NCI-H226 (cell line): ENCODE measurements around the gene BTBD16.

Experiments
- DNase-seq: peaks from one replicate; pipeline ENCODE4 v3.0.0-alpha.2; 2015

BTBD16 gene

DNA sequence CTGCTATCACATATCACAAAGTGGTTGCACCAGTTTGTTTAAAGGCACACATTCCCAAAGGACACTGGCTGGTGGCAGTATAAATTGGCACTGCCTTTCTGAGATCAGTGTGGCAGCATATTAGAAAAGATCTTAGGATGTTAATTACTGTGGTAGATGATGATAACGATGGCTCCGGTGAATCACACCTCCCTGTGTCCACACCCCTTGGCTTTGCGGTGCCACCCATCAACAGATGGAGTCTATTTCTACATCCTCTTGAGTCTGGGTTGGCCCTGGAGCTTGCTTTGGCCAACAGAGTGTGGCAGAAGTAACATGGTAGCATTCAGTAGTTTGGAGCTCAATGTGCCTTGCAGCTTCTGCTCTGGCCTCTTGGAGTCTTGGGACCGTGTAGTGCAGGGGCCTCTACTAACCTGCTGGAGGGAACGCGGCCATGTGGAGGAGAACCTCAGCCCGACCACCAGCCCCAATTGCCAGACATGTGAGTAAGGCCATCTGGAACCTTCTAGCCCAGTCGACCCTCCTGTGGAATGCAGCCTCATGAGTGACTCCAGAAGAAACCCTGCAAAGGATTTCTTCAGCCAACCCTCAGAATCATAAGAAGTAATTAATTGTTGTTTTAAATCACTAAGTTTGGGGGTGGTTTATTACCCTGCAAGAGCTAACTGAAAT is 76.2 kb downstream of the BTBD16 start:
- DNase-seq, result no peak

DNA sequence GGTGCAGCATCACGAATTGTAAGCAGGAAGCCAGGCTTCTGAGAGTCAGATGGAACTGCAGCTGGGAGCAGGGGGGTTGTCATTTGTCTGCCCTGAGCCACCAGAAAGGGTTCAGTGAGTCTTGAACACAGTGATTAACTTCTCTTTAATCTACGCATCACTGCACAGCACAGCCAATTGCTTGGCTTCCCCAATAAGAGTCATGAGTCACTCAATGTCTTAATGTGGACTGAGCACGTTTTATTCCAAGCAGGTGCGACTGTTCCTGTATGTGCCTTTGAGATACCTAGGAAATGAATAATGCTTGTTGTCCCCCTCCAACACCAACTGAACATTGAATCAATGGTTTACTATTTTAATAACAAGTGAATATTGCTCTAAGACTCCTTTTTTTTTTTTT is 77.4 kb downstream of the BTBD16 start:
- no peak for DNase-seq

DNA sequence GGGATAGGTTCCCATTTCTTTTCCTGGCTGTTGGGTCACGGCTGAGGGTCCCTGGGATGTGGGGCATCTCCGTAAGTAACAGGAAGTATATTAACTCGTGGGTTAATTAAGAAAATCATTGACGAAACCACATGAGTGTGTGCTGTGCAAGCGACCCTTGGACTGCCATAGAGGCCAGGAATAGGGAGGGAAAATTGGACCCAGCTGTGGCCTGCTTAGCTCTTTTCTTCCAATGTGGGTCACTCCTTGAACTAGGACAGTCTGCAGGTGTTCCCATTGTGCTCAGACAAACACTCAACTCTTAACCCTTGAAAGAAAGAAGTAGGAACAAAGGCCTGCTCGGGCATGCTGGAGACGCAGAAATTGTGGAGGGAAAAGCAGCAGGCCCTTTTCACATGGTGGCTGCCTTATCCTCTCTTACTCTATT is 77.9 kb downstream of the BTBD16 start:
- DNase-seq, result no peak

DNA sequence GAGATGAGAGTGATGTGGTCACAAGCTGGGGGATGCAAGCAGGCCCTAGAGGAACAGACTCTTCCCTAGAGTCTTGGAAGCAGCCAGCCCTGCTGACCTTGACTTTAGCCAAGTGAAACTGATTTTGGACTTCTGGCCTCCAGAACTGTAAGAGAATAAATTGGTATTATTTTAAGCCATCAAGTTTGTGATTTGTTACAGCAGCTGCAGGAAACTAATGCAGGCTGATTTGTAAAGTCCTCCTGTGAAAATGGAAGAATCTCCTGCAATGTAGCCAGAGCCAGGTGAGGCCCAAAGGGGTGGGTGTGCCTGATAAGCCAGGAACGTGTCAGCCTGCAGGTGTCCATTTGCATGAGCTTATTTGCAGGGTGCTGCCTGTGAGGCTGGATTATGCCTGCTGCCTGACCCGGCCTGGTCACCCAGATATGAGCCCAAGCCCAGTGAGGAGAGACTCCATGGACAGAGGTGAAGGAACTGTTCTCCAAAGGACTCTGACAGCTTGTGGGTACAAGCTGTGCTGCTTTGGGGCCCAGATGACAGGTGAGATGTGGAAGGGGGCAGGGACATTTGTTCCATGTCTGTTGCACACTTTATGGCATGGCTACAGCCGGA is 78.8 kb downstream of the BTBD16 start:
- DNase-seq, result no peak

DNA sequence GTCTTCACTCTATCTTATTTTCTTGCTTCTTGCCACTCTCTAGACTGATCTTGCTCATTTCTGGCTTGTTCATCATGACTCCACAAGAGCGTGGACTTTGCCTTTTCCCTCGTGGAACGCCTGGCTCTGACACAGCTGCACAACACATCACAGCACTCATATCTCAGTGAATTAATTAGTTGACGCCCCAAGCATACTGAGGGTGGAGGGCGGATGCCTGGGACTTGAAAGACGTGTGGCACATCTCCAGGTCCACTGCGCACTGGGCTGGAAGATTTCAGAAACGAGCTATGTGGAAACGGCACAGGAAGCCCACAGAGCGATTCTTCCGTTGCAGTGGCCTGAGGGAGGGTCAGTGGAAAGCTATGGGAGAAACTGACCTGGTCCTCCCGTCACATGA is 79.8 kb downstream of the BTBD16 start:
- DNase-seq, result no peak

DNA sequence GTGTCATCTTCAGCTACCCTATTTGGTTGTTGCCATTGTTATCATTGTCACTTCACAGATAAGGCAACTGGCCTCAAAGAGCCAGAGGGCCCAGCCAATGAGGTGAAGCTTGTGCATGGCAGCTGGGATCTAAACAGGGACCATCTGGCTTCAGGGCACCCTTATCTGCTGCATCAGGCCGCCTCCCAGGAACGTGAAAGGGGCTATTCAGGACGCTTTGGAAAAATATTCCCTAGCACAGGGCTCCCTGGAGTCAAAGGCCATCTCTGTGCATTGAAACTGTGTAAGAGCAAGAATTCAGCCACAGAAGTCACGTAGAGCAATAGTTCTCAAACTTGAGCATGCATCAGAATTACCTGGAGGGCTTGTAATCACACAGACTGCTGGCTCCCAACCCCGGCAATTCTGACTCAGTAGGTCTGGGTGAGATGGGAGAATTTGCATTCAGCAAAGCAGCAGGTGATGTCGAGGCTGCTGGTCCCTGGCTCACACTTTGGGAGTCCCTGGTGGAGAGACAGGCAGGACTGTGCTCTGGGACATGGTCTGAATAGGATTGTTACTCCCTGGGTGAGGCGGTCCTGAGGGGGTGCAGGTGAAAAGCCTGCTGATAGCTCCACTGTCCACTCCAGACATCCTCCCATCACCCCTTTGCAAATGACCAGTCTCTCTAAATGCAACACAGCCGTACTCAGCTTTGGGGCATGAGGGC is 81.9 kb downstream of the BTBD16 start:
- DNase-seq, result no peak

DNA sequence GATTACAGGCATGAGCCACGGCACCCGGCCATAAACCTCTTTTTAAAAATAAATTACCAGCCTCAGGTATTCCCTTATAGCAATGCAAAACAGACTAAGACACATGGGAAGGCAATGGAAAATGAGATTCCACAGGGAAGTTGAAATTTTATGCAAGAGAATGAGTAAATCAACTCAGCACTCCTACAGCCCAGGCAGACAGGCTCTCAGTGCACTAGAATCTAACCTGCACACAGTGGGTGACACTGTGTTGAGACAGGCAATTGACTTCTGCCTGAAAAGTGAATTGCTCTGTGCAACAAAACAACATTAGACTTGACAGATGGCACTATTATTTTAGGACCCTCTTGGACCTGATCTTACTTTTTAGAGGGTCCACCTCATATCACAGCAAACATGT is 83.3 kb downstream of the BTBD16 start:
- no peak for DNase-seq

DNA sequence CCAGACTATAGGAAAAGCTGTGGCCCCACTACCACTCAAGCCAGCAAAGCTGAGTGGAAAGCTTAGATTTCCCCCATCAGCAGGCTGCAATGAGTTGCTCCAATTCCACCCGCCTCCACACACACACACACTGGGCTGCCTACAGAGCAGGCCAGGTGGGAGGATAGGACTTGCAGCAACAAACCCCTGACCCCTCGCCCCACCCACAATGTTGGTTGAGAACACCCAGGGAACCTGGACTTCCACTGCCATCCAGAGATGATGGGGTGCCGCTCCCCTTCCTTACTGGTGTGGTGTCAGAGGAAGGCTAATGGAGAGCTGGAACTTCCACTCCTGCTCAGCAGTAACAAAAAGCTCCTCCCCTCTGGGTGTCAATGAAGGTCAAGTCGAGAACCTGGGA is 86.6 kb downstream of the BTBD16 start:
- DNase-seq, result no peak

DNA sequence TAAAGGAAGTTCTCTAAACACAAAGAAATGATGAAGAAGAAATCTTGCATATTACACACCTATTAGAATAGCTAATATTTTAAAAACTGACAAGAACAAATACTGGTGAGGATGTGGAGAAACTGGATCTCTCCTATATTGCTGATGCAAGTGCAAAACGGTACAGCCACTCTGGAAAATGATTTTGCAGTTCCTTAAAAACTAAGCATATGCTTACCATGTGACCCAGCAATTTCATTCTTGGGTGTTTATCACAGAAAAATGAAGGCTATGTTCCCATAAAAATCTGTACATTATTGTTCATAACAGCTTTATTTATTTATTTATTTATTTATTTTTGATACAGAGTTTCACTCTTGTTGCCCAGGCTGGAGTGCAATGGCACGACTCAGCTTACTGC is 88.5 kb downstream of the BTBD16 start:
- DNase-seq, result no peak

DNA sequence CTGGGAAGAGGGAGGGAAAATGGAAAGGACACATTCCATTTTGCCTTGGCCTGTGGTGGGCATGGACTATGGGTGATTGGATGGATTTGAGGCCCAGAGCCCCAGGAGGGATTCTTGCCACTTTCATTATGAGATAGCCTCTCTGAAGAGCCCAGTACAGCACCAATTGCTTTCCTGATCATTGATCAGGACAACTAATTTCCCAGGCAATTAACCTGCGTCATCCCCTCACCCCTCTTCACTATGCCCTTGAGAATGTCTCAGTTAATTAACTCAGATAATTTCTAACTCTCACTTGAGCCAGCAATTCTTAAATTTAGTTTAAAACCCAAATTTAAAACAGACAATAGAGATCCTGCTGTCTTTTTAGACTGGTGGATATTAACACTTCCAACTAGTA is 90.0 kb downstream of the BTBD16 start:
- no peak for DNase-seq

DNA sequence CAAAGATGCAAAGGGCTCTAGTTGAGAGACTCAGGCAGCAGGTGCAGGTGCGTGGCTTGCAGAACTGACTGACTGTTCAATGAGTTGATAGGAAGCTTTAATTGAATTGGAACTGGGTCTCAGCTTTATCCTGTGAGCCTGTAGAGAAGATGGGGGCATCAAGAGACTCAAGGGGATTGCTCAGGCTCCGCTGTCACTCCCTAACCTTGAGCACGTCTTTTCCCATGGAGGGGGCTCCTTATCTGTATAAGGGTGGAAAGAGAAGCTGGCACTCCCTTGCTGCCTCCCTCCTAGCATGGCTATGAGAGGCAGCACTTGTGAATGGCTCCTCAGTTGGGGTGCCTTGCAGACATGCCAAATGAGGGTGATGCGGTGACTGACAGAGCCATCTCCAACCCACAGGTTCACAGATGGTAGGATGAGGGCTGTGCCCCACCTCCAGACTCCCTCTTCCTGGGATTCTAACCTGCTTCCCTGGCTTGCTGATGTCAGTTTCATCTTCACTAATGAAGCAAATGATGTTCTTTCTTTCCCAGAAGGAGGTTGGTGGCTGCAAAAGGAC is 91.0 kb downstream of the BTBD16 start:
- no peak for DNase-seq

DNA sequence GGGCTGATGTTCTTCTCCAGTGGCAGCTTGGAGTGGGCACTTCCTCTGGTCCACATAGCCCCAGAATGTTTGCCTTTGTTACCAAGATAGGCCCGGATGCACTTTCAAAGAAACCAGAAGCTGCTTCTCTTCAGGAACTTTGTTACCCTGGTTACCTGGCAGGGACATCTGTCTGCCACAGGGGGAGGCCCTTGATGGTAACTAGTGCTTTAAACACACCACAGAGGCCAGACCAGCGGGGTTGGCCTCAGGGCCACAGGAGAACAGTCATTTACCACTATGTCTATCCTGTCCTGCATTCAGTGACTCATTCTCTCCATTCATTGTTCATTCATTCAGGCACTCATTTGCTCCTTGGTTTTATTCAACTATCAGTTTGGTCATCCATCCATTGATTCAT is 91.5 kb downstream of the BTBD16 start:
- no peak for DNase-seq

DNA sequence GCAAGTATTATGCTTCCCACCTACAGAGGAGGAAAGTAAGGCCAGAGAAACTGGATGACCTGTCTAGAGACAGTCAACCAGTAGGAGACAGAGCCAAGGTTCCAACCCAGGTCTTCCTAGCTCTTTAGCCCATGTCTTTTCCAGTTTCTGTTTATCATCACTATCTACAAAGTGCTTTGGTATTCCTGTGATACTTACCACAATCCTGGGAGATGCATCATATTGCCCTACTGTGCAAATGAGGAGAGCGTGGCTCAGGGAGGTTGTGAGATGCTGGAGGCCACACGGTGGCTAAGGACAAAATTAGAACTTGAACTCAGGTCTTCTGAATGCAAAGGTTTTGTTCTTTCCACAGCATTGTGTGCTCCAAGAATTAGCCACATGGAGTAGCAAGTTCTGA is 92.2 kb downstream of the BTBD16 start:
- DNase-seq, result no peak

DNA sequence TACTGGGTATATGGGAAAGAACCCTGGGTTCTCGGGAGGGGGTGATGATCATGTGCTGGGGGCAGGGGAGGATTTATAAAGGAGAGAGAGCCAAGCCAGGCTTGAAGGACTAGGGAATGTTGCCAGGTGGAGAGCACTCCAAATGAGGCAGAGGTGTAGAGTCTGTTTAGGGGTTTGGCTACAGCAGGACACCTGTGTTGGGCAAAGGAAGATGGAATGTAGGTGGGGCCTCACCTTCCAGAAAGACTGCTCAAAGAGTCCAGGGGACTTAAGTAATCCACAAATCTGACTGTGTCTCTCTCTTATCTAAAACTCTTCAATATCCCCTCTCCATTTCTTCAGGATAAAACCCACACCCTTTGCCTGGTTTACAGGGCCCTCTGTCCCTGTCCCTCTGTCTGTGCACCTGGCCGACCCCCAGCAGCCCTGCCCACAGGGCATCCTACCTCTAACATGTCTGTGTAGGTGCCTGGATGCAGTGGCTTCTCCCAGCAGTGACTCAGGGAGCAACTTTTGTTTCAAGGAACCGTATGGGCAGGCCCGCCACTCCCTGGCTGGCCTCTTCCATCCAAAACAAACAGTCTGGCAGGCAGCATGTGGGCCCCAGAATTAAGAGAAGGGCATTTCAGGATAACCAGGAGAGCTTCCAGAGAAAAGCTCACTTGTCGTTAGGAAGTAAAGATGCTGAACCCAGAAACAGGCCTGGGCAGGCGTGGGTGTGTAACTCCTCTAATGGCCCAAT is 92.8 kb downstream of the BTBD16 start:
- DNase-seq, result no peak

DNA sequence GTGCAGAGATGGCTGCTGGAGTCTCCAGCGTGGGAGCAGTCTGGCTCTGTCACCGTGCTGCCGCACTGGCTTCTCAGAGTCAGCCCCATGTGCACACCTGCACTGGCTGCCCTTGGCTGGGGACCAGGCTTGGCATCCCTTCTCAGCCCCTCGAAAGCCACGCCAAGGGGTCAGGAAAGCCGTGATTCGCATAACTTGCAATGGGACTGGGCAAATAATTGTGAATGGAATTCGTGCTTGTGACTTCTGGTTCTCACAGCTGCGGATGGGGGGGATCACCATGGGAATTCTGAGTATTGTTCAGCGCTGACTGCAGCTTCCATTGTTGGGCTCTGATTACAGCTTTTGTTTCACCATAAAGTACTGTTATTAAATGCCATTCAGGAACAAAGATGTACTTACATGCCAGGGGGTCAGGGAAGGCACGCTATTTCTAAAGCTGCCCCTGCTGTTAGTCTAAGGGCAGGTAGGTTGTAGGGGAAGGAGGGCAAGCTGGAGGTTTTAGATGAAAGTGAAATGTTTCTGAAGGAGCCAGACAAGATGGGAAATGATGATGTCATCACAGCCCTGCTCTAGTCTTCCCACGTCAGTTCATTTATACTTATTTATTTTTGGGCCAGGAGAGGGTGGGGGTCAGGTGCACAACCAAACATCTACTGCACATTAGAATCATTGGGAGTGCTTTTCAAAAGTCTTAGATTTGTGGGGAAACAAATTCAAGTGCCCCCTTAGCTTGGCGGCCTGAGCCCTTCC is 97.6 kb downstream of the BTBD16 start:
- DNase-seq, result no peak

DNA sequence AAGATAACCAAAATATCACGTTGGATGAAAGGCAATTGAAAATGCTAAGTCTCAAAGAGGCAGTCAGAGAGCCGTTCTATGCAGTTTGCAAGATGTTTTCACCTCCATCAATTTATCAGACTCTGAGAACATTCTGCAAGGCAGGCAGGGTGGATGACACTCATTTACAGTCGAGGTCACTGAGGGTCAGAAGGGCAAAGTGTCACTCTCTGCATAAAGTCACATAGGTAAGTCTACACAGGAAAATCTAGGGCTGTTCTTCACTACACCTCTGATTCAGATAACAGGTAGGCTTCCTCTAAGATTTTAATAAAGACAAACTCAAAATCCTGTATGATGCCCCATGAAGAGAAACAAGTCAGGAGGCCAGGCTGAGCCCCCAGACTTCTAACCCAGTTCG is 102.0 kb downstream of the BTBD16 start:
- DNase-seq, result no peak

DNA sequence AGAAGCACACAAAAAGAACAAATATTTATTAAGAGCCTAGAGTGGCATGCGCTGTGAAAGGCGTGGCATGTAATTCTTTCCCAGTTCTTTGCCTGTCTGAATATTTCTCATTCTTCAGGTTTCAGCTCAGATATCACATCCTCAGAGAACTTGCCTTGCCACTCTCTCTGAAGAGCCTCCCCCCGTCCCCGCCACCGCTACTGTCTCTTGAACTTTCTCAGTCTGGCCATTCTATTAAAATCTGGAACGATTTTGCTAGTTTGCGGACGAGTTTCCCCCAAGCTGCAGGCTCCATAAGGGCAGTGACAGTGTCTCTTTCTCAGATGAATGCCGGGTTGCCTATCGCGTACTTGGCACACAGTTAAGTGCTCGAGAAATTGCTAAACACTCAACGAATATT is 102.6 kb downstream of the BTBD16 start:
- no peak for DNase-seq

DNA sequence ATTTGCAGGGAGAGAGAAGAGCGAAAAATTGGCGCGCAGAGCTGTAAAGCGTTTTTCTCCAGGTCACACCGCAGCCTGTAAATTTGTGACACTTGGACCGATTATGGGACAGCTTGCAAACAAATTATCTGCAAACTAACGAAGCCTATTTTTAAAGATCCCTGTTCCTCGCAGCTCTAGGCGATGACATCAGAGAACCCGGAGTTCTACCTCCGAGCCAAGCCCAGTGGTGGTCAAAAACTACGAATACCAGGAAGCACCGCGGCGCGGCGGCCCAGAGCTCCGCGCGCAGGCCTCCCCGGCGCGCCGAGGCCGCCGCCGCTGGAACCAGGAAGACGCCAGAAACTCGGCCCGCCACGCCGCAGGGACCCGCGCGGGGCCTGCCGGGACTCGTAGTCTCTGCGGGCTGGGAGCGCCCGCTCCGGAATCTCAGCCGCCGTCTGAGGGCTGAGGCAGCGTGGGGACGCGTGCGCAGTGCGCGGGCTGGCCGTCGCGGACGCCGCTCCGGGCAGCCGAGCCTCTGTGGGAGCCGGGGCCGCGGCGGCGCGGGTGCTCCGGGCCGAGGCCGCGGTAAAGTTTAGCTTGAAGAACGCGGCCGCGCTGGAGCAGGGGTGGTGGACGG is 103.3 kb downstream of the BTBD16 start, which contains the start of gene PLEKHA1:
Gene PLEKHA1, plus strand, starts transcription at position 472 of the 622 bp plus-strand sequence. CDS start 18,493 bp downstream, outside the sequence.
- peak; percentile 86 for DNase-seq

DNA sequence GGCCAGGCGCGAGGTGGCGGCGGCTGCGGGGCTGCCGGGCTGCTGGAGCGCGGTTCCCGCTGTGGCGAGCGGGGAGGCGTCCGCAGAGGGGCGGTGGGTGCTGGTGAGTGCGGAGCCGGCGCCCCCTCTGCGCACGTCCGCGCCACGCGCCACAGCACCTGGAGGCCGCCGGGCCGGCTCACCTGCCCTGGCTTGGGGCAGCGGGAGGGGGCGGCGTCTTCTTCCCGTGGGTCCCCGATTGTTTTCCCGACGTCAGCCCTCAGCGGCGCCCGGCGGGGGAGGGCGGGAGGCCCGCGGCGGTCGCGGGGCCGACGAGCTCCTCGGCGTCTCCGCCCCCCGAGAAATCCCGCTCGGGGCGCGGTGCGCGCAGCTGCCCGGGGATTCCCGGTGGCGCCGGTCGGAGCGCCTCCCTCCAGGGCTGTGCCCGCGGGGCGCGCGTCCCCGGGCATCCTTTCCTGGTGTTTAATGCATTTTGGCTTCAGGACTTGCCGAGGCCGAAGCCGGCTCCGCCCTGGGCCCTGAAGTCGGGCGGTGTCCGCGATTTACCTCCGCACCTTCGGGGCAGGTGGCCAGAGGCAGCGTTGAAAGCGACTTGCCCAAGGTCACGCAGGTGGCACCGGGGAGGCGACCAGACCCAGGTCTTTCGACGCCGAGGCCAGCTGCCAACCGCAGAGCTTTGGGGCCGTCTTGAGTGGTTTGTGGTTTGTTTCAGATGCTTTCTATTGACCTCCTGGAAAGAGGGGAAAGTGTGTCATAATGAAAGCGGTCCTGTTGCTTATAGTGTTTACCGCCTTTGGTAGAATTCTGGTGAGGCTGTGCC is 104.0 kb downstream of the BTBD16 start:
- peak; percentile 2 for DNase-seq

DNA sequence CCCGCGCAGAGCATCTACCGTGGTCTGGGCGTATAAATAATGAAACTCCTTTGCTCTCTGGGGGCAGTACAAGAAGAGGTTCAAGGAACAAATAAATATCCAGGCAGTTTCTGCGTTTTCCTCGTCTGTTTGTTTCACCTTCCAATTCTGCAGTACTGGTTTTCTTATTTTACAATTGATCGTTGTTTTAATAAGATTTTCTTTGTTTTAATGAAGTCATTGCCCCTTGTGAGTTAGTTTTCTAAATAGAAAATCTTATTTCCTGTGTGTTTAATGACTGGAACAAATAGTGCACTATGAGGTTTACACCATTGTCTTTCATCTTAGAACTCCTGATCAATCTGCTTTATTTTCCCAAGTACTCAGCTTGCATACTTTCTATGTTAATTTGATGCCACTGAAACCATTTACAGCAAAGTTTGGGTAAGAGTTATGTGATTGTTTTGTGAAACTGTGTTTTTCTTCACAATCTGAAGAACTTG is 104.6 kb downstream of the BTBD16 start:
- DNase-seq, result no peak
